HG02973 (cell line): Measurements from ENCODE around the gene ANKRD34A.

Experiments used
- ATAC-seq: cut with Tn5 transposase; IDR thresholded peaks from one replicate; pipeline ENCODE4 v1.9.1; 2021; ENCODE audit warnings: moderate library complexity; ENCODE audit not compliant: unreplicated experiment

Gene ANKRD34A

GRCh38 chr1:145964328-145965118 is at the start of gene ANKRD34A, which contains the start of gene POLR3GL:
Gene ANKRD34A (minus strand): TSS chr1:145964575. CDS start chr1:145961759, 2,816 bp downstream.
Gene POLR3GL (plus strand): TSS chr1:145964690. CDS start chr1:145974866, 10,176 bp downstream.
- ATAC-seq: peak; percentile 83

GRCh38 chr1:146013559-146013922 is 49.2 kb upstream of the ANKRD34A start:
- ATAC-seq: no peak

DNA sequence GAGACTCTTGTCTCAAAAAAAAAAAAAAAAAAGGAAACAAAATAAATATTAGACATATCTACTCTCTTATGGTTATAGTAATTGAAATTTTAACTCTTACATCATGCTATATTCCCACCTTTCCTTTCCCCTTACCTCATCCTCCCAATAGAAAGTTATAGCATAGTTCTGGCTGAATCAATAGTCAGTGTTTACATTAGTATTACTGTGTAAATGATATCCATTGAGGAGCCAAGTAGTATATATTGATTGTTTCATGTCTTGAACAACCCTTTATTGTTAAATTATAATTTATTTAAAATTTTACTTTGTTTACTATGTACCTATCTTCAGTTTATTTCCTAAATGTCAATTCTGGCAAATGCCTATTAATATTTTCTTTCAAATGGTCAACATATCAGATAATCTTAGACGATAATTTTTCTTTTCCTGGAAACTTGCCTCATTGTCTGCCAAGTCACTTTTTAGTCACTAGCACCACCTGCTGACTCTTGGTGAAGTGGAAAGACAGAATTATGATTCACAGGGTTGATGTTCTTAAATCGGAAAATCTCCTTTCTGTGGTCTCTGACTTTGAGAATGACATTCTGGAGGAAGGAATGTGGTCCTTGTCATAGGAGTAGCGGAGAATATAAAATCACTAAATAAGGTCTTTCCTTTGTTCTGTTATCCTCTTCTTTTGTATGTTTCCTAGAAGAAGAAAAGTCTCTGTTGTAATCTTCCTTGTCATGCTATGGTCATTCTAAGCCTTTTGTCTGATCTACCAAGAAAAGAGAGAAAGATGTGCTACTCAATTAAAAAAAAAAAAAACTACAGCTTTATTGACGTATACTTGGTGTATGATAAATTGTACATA is 48.6 kb upstream of the ANKRD34A start:
- no peak for ATAC-seq

GRCh38 chr1:146010126-146010738 is 45.9 kb upstream of the ANKRD34A start:
- ATAC-seq: no peak

GRCh38 chr1:146007489-146008133 is 43.2 kb upstream of the ANKRD34A start:
- no peak for ATAC-seq

DNA sequence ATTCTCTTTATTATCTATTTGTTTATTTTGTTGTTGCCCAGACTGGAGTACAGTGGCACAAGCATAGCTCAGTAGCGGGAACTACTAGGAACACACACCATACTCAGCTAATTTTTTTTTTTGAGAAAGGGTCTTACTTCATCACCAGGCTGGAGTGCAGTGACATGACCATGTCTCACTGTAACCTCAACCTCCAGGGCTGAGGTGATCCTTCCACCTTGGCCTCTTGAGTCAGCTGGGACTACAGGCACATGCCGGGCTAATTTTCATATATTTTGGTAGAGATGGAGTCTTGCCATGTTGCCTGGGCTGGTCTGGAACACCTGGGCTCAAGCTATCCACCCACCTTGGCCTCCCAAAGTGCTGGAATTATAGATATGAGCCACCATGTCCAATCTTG is 37.3 kb upstream of the ANKRD34A start:
- no peak for ATAC-seq

DNA sequence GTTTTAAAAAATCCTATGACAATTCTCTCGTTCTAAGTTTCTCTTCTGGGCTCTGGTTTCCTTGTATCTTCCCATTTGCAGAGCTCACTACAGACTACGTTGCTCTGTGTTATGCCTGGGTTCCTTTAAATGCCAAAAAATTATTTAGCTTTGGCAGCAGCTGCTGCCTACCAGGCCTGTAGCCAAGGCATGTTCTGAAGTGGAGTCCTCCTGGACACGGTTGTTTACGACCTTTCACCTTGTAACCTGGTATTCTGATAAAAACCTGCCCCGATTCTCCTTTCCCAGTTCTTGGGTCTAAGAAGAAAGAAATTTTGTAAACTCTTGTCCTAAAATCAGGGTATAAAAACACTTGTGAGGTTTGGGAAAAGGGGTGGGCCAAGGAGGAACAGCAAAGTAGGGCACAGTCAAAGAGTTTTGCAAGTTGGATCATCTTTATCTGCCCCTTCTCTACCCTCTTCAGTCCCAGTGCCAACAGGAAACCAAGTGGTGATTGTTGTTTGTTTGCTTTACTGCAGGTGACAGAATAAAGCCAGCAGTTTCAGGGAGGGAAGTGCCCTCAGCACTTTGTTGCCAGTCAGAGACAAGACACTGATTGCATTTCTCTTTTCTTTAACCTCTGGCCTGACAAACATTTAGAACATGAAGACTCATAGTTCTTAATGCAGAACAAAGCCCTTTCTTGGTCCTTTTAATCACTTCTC is 35.1 kb upstream of the ANKRD34A start:
- ATAC-seq: no peak

- no peak for ATAC-seq
Observed at GRCh38 chr1:145997718-145998023, 33.3 kb upstream of the ANKRD34A start.

GRCh38 chr1:145997016-145997717 is 32.8 kb upstream of the ANKRD34A start:
- ATAC-seq: no peak

DNA sequence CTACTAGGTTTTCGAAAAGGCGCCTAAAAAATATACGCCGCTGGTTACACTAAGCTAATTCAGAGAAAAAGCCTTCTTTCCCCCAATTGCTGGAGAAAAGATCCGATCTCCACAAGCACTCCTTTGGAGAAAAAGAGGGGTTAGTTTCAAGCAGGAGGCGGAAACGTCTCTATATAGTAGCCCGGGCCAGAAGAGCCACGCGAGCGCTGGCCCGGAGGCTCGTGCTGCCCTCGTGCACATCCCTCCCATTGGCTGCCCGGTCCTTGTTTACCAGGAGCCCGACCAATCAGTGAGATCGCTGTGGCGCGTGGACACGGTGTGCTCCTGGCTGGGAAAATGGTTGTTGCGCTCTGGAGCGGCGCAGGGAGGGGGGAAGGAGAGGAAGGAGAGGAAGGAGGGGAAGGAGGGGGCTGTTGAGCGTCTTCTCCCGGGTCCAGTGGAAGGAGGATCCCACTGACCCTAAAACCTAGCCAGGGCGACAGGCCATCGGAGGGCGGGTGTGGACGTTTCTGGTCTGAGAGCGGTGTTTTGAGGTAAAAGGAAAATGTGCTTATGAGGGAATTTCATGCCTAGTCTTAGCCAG is 32.1 kb upstream of the ANKRD34A start, which contains the start of gene TXNIP:
TSS of gene TXNIP (minus strand) at position 147 of the 583 bp plus-strand sequence. CDS start 313 bp downstream, outside the sequence.
- peak; percentile 84 for ATAC-seq

DNA sequence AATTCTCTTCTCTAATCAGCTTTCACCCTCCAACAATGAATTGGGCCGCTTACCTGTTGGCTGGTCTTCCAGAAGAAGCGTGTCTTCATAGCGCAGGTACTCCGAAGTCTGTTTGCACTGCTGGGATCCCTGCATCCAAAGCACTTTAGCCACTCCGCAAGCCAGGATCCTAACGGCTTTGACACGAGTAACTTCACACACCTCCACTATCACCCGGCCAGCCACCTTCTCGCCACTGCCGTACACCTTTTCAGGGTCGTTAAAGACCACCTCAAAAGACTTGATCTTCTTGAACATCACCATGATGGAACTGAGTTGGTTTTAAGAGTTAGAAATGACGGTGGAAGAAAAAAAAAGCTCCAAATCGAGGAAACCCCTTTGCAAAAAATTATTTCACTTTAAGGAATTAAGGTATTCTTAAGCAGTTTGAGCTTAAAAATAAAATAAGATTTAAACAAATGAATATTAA is 31.6 kb upstream of the ANKRD34A start:
- ATAC-seq: no peak

DNA sequence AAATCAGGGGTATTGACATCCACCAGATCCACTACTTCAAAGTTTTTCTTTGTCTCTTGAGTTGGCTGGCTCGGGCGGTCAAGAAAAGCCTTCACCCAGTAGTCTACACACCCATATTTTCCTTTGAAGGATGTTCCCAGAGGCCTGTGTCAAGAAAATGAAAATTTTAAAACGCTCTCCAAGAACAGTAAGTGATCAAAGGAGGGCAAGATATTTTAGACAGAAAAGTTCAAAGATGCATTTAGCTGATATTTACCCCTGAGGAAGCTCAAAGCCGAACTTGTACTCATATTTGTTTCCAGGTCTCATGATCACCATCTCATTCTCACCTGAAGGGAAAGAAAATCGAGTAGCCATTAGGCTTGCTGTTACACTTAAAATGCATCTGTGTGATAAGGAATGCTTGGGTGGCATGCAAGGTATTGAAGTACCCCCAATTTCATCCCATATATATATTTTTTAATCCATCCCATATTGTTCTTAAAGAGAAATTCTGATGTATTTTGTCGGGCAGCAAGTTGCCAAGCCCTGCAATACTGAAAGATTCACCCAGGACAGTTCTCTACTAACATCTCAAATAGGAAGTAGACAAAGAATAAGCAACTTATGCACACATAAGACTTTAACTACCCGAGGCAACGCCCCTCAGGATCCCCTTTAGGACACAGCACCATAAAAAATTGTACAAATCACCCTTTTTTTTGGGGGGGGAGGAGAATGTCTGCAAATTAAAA is 30.9 kb upstream of the ANKRD34A start:
- no peak for ATAC-seq

DNA sequence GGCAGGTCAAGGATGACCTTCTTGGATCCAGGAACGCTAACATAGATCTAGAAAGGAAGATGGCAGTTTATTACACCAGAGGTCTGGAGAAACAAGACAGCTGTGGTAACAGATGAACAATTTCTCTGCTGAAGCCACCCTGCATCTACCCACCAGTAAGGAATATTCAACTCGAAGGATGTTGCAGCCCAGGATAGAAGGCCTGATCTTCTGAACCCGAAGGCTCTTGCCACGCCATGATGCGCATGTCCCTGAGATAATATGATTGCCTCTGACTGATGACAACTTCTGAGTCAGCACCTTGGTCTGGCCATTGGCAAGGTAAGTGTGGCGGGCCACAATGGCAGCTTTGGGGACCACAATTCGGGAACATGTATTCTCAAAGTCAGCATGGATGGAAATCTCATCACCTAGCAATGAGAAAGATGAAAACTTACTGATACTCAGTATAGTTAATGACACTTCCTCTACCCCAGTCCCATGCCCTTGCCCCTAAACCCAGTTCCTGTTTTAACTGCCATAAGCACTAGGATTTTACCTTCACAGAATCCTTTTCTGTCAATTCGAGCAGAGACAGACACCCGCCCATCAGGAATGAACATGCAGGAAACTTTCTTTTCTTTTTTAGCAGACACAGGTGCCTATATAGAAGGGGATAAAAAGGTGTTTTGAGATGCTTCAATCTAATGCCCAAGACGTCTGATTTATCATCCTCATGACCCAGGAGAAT is 30.2 kb upstream of the ANKRD34A start:
- ATAC-seq: no peak

- no peak for ATAC-seq
Observed at GRCh38 chr1:145993618-145994390, 29.4 kb upstream of the ANKRD34A start.

GRCh38 chr1:145992958-145993617 is 28.7 kb upstream of the ANKRD34A start:
- no peak for ATAC-seq

- ATAC-seq: no peak
Observed at GRCh38 chr1:145992502-145992936, 28.1 kb upstream of the ANKRD34A start.
